ENCODE results near the gene WDR7. TPM values are rescaled to one million over a fixed set of nuclear protein-coding genes. Genes with fewer than 3 reads are reported as not detected.

The WDR7 gene
- total and polyA plus RNA-seq, 10 of the 15 experiments (the other 5 are each of a cell fraction or from before 2014, with no cell fraction given): 2.8 to 16.5 (median 11.7) TPM

DNA sequence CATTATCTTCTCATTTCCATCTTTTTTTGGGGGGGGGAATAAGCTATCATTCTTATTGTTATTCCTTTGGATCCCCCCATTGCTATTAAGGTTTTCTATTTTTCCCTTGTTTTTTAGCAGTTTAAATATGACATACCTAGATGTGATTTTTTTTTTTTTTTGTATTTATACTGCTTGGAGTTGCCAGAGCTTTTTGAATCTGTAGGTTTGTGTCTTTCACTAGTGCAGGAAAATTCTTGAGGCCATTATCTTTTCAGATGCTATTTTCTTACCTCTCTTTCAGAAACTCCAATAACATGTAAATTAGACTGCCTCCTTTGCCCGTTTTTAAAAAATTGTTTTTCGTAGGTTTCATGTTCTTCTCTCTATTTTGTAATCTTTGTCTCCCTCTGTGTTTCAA lies 88.6 kb downstream of the WDR7 start:
- TF ChIP-seq CEBPB (IDR thresholded peaks at IDR 0.05; ENCODE audit: borderline replicate concordance in 1 of 2, low read depth in 2 of 2, low read length in 2 of 2) (no peak), TCF12 (IDR thresholded peaks at IDR 0.05; ENCODE audit: low read depth, low read length) (no peak), CBX3 (IDR thresholded peaks at IDR 0.05; ENCODE audit: borderline replicate concordance, low read depth) (no peak), NFYA (IDR thresholded peaks at IDR 0.05; ENCODE audit: borderline replicate concordance, low read depth, low read length) (no peak), SPI1 (IDR thresholded peaks at IDR 0.05; ENCODE audit: borderline replicate concordance, insufficient read depth, low read depth, low read length) (no peak), ZZZ3 (IDR thresholded peaks at IDR 0.05; ENCODE audit: control insufficient read depth, insufficient read length, low read depth) (no peak), NR2F1 (conservative IDR thresholded peaks at IDR 0.05) (no peak), NFIC (IDR thresholded peaks at IDR 0.05; ENCODE audit: low read depth, low read length) (no peak), NBN (IDR thresholded peaks at IDR 0.05) (no peak), TAF1 (IDR thresholded peaks at IDR 0.05; ENCODE audit: borderline replicate concordance, low read depth, low read length) (no peak), PAX8 (IDR thresholded peaks at IDR 0.05) (no peak), KDM1A (IDR thresholded peaks at IDR 0.05; ENCODE audit: borderline replicate concordance) (no peak), RELB (IDR thresholded peaks at IDR 0.05; ENCODE audit: low read depth) (no peak), NKRF (conservative IDR thresholded peaks at IDR 0.05) (no peak)
- TF ChIP-seq, protein P1, sequence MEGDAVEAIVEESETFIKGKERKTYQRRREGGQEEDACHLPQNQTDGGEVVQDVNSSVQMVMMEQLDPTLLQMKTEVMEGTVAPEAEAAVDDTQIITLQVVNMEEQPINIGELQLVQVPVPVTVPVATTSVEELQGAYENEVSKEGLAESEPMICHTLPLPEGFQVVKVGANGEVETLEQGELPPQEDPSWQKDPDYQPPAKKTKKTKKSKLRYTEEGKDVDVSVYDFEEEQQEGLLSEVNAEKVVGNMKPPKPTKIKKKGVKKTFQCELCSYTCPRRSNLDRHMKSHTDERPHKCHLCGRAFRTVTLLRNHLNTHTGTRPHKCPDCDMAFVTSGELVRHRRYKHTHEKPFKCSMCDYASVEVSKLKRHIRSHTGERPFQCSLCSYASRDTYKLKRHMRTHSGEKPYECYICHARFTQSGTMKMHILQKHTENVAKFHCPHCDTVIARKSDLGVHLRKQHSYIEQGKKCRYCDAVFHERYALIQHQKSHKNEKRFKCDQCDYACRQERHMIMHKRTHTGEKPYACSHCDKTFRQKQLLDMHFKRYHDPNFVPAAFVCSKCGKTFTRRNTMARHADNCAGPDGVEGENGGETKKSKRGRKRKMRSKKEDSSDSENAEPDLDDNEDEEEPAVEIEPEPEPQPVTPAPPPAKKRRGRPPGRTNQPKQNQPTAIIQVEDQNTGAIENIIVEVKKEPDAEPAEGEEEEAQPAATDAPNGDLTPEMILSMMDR (IDR thresholded peaks at IDR 0.05 in 2 of 3, conservative IDR thresholded peaks at IDR 0.05 in 1 of 3; ENCODE audit: control insufficient read depth in 2 of 3, extremely low read depth in 1 of 3, insufficient read depth in 1 of 3, low read depth in 3 of 3, low read length in 3 of 3): no peak
- ChIA-PET CTCF (interaction anchor here (0.6 to 1.0 kb wide), 2 partner anchors 317 to 822 kb away, joined by 3 read pairs; no protein-coding TSS in a partner anchor), SMC1A (ENCODE audit: uncharacterized antibody, unreplicated experiment) (no interaction called here), RAD21 (ENCODE audit: unreplicated experiment) (interaction anchor here (0.6 kb wide), 1 partner anchor 743 kb away, joined by 3 read pairs; no protein-coding TSS in a partner anchor), POLR2A (interaction anchor here (0.6 kb wide), 1 partner anchor 866 kb away, joined by 3 read pairs; no protein-coding TSS in a partner anchor)
- WGBS (ENCODE audit: insufficient coverage, insufficient replicate concordance, low lambda C conversion rate, missing lambda C conversion rate): 73% methylated on average over 2 of the region's 2 CpGs
- no peaks in the 10 kb centered on the region for H4K20me1 ChIP-seq (ENCODE audit: control insufficient read depth, insufficient read depth)
- BruUV-seq (replicated peaks): no TSS peak
- H3K4me2 ChIP-seq (ENCODE audit: control insufficient read depth, insufficient read depth): no peak overlapping the region
- no peaks in the 10 kb centered on the region; a peak in 1 of 4 replicates for H3K36me3 ChIP-seq (ENCODE audit: control insufficient read depth in 2 of 2, insufficient read depth in 2 of 2, low read length in 1 of 2)
- FAIRE-seq: no peak
- no peaks in the 10 kb centered on the region for H3K27me3 ChIP-seq (replicated peaks in 1 of 2; ENCODE audit: control insufficient read depth in 2 of 2, insufficient read depth in 2 of 2, low read length in 1 of 2)
- intact Hi-C loops (cut with micrococcal nuclease; ENCODE audit: unreplicated experiment) (no loop called here), in situ Hi-C loops (cut with MboI) (loop anchor here (5.0 kb wide), 2 partner anchors 708 to 828 kb away; no protein-coding TSS in a partner anchor)
- no peak overlapping the region for H3K27ac ChIP-seq (ENCODE audit: control insufficient read depth, insufficient read depth)
- H3K4me3 ChIP-seq: no peak overlapping the region
- no peaks in the 10 kb centered on the region for H3K4me1 ChIP-seq (ENCODE audit: control insufficient read depth, insufficient read depth, low read length)
- H3K79me2 ChIP-seq (ENCODE audit: control insufficient read depth, insufficient read depth, low read length): no peaks in the 10 kb centered on the region
- no peak for ATAC-seq
- H2AFZ ChIP-seq (ENCODE audit: control insufficient read depth, low read depth, low read length): no peak overlapping the region
- DNase-seq (ENCODE audit: low read depth, low spot score): no peak
- no peak overlapping the region for H3K9ac ChIP-seq (ENCODE audit: control insufficient read depth, insufficient read depth, low read length)
- H3K9me3 ChIP-seq (replicated peaks; ENCODE audit: control insufficient read depth, insufficient read depth, low read length): no peaks in the 10 kb centered on the region
